Spinal cord (tissue), 10 donors: Measurements from ENCODE around the gene LARP4B. TPM values are rescaled to one million over a fixed set of nuclear protein-coding genes. Genes with fewer than 3 reads are reported as not detected.

Experiments used
- DNase-seq, 6 donors: peaks; one replicate each; pipeline versions ENCODE4 v3.0.0 to v3.0.0-alpha.2; 2013 to 2015; ENCODE audit warnings: low spot score in 6 of 6, low read depth in 4 of 6
- H3K27ac ChIP-seq: one replicate; pipeline ENCODE4 v1.5.1; 2013; ENCODE audit warnings: low read depth, low read length, control low read depth
- H3K27me3 ChIP-seq: one replicate; pipeline ENCODE4 v1.6.1; 2013; ENCODE audit warnings: low read length; ENCODE audit not compliant: control insufficient read depth, insufficient read depth
- H3K36me3 ChIP-seq: one replicate; pipeline ENCODE4 v1.6.1; 2013; ENCODE audit warnings: low read length; ENCODE audit not compliant: control insufficient read depth, insufficient read depth
- H3K4me1 ChIP-seq: one replicate; pipeline ENCODE4 v1.6.1; 2013; ENCODE audit warnings: low read length; ENCODE audit not compliant: control insufficient read depth, insufficient read depth
- H3K4me3 ChIP-seq: one replicate; pipeline ENCODE4 v1.5.1; 2013; ENCODE audit warnings: low read depth, low read length, control low read depth
- H3K9me3 ChIP-seq: one replicate; pipeline ENCODE4 v1.6.1; 2013; ENCODE audit warnings: low read length; ENCODE audit not compliant: control insufficient read depth, insufficient read depth
- WGBS: methylation state at CpG from one replicate; pipeline ENCODE4 v1.1.5; 2013; ENCODE audit warnings: missing lambda C conversion rate; ENCODE audit not compliant: insufficient coverage; 5-methylcytosine and 5-hydroxymethylcytosine counted together
- polyA plus RNA-seq, 2 donors: library from polyadenylated mRNA; unstranded; fragments of 120-200 nt; gene quantifications; one replicate each; pipeline ENCODE4 v1.2.1, GENCODE V29; 2013; ENCODE audit not compliant: insufficient read length in 2 of 2
- total RNA-seq, 2 donors: library from RNA; depleted of rRNA in 1 of 2; stranded (reverse); fragments of 120-200 nt in 1 of 2; fragments of >200 nt in 1 of 2; gene quantifications; one replicate each; pipeline versions ENCODE4 v1.2.3 to v1.2.4, GENCODE V29; 2013 to 2014
- donor health status: healthy.

Gene LARP4B
- total and polyA plus RNA-seq, 4 donors: 28.2 to 38.5 (median 38.0) TPM

DNA sequence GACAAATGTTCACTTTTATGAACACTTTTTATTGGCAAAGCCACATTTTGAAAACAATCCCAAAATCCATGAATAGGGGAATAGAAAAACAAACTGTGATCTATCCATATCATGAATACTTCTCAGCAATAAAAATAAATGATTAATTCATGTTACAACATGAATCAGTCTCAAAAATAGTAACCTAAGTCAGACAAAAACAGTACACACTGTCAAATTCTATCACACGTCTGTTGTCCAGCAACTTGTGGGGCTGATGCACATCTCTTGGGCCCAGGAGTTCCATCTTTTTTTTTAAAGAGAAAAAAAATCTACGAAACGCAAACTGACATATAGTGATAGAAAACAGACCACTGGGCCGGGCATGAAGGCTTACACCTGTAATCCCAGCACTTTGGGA, 71.0 kb downstream of the LARP4B start:
- Histone ChIP-seq H3K9me3 (no peaks in the 10 kb centered on the region), H3K36me3 (peaks cover 27% of the 10 kb centered on the region), H3K4me3 (no peak overlapping the region), H3K27ac (no peak overlapping the region), H3K27me3 (no peaks in the 10 kb centered on the region), H3K4me1 (no peaks in the 10 kb centered on the region)
- DNase-seq: no peak
- 98% methylated on average over 4 of the region's 4 CpGs for WGBS

DNA sequence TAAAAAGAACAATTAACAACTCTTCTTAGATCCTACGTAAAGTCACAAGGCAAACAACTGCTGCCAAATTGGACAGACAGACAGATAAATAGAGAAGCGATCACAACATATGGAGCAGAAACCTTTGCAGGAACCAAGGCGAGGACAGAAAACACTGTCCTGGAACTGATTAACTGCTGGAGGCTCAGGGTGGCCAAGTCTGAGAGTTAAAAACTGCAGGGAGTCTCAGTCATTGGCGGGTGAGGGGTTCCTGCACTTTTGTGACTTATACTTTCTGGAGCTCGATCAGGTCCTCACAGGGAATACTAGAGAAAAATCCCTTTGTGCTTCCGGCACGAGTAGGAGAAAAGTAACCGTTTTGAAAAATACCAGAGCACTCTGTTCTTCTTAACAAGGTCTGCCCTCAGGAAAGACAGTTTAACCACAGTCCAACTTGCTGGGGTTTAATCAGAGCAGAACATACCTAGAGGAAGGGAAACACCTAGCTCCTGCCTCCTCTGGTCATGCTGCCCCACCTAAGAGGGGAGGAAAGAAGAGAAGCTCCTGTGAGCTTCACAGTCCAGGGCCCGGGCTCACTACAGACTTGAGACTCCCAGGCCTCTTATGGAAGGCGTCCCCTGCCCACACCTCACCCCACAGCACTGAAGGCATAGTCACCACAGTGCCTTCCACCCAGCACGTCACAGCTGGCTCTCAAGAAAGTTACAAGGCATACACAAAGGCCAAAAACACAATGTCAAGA, 74.9 kb downstream of the LARP4B start:
- H3K36me3 ChIP-seq: peaks cover 5% of the 10 kb centered on the region
- 45% methylated on average over 9 of the region's 11 CpGs for WGBS
- no peak overlapping the region for H3K4me3 ChIP-seq
- no peaks in the 10 kb centered on the region for H3K4me1 ChIP-seq
- peak in 2 of 6 donors; percentile 4 to 24 for DNase-seq
- no peaks in the 10 kb centered on the region for H3K9me3 ChIP-seq
- peak overlapping the region; percentile 57 for H3K27ac ChIP-seq
- no peaks in the 10 kb centered on the region for H3K27me3 ChIP-seq

DNA sequence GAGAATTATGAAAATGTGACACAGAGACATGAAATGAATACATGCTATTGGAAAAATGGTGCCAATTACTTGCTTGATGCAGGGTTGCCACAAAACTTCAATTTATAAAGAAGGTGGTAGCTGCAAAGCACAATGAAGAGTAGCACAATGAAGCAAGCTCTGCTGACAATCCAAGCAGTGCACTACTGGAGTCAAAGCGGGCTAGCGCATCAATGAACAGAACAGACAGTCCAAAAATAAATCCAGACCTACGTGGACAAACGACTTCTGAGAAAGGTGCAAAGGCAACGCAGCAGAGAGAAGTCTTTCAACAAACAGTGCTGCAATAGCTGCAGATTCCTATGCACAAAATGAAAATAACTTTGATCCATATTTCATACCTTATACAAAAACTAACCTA, 75.8 kb downstream of the LARP4B start:
- Histone ChIP-seq H3K27me3 (no peaks in the 10 kb centered on the region), H3K9me3 (no peaks in the 10 kb centered on the region), H3K4me3 (no peak overlapping the region), H3K27ac (no peak overlapping the region), H3K36me3 (peaks cover 1% of the 10 kb centered on the region), H3K4me1 (no peaks in the 10 kb centered on the region)
- DNase-seq: no peak
- 77% methylated on average over 4 of the region's 5 CpGs for WGBS

DNA sequence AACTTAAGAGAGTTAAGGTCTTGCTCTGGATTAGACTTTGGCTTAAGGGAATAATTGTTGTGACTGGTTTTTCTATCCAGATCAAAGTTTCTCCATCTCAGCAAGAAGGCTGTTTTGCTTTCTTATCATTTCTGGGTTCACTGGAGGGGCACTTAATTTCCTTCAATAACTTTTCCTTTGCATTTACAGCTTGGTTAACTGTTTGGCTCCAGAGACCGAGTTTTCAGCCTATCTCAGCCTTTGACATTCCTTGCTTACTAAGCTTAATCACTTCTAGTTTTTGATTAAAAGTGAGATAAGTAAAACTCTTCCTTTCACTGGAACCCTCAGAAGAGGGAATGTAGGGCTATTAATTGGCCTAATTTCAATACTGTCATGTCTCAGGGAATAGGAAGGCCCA, 76.4 kb downstream of the LARP4B start:
- whole genome bisulfite sequencing: no CpG with 5 or more reads among the region's 1 CpG
- H3K36me3 ChIP-seq: no peaks in the 10 kb centered on the region
- DNase-seq: no peak
- no peak overlapping the region for H3K27ac ChIP-seq
- no peaks in the 10 kb centered on the region for H3K4me1 ChIP-seq
- no peak overlapping the region for H3K4me3 ChIP-seq
- H3K27me3 ChIP-seq: no peaks in the 10 kb centered on the region
- no peaks in the 10 kb centered on the region for H3K9me3 ChIP-seq

DNA sequence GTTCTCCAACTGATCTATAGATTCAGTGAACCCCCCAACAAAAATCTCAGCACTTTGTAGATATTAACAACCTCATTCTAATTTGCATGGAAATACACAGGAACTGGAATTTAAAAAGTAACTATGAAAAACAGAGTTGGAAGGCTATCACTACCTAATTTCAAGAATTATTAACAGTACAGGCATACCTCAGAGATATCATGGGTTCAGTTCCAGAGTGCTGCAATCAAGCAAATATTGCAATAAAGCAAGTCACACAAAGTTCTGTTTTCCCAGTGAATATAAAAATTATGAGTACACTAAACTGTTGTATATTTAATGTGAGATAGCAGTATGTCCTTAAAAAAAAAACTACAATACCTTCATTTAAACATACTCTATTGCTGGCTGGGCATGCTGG, 78.5 kb downstream of the LARP4B start:
- Histone ChIP-seq H3K36me3 (no peaks in the 10 kb centered on the region), H3K4me1 (no peaks in the 10 kb centered on the region), H3K9me3 (no peaks in the 10 kb centered on the region), H3K4me3 (no peak overlapping the region), H3K27ac (no peak overlapping the region), H3K27me3 (no peaks in the 10 kb centered on the region)
- no peak for DNase-seq

DNA sequence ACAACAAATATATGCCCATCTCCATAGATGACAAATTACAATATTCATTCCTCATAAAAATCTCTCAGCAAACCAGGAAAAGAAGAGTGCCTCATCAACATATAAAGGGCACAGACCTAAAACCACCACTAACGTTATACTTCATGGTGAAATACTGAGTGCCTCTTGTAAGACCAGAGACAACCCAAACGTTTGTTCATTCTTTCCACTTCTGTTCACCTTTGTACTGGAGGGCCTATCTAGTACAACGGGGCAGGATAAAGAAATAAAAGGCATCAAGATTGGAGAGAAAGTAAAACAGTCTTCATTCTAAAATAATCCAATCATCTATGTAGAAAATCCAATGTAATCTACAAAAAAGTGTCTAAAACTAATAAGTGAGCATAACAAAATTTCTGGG, 79.1 kb downstream of the LARP4B start:
- H3K4me3 ChIP-seq: no peak overlapping the region
- no peaks in the 10 kb centered on the region for H3K4me1 ChIP-seq
- peaks cover 4% of the 10 kb centered on the region for H3K36me3 ChIP-seq
- no peak for DNase-seq
- H3K27ac ChIP-seq: no peak overlapping the region
- WGBS: no CpG with 5 or more reads among the region's 3 CpGs
- H3K27me3 ChIP-seq: no peaks in the 10 kb centered on the region
- no peaks in the 10 kb centered on the region for H3K9me3 ChIP-seq

DNA sequence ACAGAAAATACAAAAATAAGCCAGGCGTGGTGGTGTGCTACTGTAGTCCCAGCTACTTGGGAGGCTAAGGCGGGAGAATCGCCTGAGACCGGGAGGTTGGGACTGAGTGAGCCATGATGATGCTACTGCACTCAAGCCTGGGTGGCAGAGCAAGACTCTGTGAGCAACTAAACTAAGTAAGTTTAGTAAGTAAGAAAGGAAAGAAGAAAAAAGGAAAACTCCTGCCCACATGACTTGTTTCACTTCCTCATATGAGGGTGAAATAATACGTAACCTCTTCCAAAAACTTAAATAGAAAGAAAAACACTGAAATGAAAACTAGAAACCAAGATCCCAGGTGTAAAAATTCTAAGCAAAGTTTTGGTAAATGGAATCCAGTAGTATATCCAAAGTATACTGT, 79.6 kb downstream of the LARP4B start:
- no peak overlapping the region for H3K27ac ChIP-seq
- WGBS: 98% methylated on average over 4 of the region's 5 CpGs

DNA sequence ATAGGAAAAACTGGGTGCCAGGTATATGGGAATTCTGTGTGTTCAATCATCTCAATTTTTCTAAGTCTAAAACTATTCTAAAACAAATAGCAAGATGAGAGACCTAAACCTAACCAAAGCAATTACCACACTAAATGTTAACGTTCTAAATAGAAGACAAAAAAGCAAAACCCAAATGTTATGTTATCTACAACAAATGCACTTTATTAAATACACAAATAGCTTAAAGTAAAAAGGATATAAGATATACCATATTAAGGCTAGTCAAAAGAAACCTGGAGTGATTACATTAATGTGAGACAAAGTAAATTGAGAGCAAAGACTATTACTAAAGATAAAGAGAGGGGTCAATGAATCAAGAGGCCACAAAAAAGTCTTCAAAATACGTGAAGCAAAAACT, 81.4 kb downstream of the LARP4B start:
- Histone ChIP-seq H3K4me1 (peaks cover 7% of the 10 kb centered on the region), H3K27ac (no peak overlapping the region), H3K27me3 (no peaks in the 10 kb centered on the region), H3K36me3 (peaks cover 5% of the 10 kb centered on the region), H3K4me3 (no peak overlapping the region), H3K9me3 (no peaks in the 10 kb centered on the region)
- no peak for DNase-seq
- no CpG with 5 or more reads among the region's 2 CpGs for WGBS

More for the DNA sequence above, 79.6 kb downstream of the LARP4B start:
- Histone ChIP-seq H3K4me3 (no peak overlapping the region), H3K4me1 (no peaks in the 10 kb centered on the region), H3K36me3 (peaks cover 5% of the 10 kb centered on the region), H3K9me3 (no peaks in the 10 kb centered on the region), H3K27me3 (no peaks in the 10 kb centered on the region)
- no peak for DNase-seq

DNA sequence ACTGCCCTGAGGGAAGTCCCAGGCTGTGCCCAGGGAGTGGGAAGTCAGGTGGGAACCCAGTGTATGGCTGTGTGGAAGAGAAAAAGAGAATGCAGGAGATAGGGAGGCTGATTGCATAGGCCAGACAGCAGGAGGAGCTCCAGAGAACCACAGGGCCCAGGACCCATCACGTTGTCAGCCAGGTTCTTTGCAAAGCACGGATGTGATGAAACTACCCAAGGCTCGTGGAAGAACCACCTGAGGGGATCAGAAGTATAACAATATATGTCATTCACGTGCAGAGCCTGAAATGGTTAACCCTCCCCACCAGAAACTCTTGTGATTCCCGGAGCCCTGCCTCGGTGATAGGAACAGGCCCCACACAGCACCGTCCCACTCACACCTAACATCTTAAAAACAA, 83.6 kb downstream of the LARP4B start:
- WGBS: 76% methylated on average over 4 of the region's 7 CpGs
- no peak for DNase-seq
- Histone ChIP-seq H3K4me1 (peaks cover 7% of the 10 kb centered on the region), H3K27ac (no peak overlapping the region), H3K27me3 (no peaks in the 10 kb centered on the region), H3K4me3 (no peak overlapping the region), H3K9me3 (no peaks in the 10 kb centered on the region), H3K36me3 (peaks cover 9% of the 10 kb centered on the region)

DNA sequence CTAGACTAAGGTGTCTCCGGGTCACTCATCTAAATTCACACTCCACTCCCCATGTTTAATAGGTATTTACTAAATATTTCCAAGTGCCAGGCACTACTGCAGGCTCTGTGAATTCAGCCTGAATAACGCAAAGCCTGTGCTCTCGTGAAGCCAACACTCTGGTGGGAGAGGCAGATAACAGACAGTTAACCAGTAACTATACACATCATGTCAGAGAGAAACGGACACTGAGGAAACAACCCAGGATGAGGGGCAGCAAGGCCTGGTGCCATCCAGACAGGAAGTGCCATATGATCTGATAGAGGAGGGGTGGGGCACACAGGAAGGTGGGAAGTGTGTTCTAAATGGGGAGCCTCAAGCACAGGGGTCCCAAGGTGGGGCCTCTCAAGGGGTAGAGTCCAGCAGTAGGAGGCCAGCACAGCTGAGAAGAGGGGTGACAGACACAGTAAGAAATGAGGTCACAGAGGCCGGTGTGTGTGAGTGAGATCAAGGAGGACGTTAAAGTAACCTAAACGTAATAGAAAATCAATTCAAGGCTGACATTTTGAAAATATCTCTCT, 85.3 kb downstream of the LARP4B start:
- no peak overlapping the region for H3K4me3 ChIP-seq
- no peaks in the 10 kb centered on the region for H3K27me3 ChIP-seq
- WGBS: 82% methylated on average over 4 of the region's 7 CpGs
- H3K27ac ChIP-seq: no peak overlapping the region
- no peaks in the 10 kb centered on the region for H3K9me3 ChIP-seq
- H3K36me3 ChIP-seq: peaks cover 14% of the 10 kb centered on the region
- peaks cover 7% of the 10 kb centered on the region for H3K4me1 ChIP-seq
- DNase-seq: no peak
